HG03025 (cell line): ENCODE results near the gene SCLY.
"Not testable (repeated sequence)": the region's sequence is repeated elsewhere in the genome, so short reads cannot be mapped to it uniquely, and the experiment has no call there.

Source experiments
- ATAC-seq: cut with Tn5 transposase; IDR thresholded peaks from one replicate; pipeline ENCODE4 v1.9.1; 2021; ENCODE audit warnings: mild to moderate bottlenecking, moderate library complexity; ENCODE audit not compliant: unreplicated experiment, low FRiP score

Gene SCLY

DNA sequence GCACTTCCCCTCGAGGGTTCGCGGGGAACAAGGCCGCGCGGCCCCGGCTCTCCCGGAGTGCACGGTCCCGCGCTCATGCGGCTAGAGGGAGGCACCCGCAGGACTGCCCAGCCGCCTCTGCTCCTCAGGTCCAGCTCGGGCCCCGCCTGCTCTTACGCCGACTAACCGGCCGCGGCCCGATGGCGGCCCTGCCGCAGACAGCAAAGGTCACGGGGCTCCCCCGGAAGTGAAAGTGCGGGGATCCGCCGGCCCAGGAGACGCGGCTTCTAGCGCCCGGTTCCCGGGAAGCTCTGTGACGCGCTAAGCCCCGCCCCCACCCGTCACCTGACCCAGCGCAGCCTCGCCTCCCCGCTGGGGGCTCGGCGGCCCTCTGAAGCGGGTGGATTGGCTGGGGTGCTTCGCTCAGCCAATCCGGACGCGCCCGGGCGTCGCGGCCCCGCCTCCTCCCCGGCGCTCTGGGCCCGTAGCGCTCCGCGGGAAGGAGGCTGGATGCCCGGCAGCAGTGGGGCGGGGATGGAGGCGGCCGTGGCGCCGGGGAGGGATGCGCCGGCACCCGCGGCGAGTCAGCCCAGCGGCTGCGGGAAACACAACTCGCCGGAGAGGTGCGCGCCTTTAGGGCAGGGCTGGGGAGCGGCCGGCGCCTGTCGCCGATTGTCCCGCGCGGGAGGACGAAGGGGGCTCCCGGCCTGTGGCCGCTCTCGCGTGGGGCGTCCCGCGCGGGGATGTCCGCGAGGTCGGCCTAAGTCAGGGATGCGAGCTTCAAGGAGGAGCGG, at the start of gene SCLY:
SCLY (plus strand) TSS at position 460 of the 773 bp plus-strand sequence; CDS start at position 514, 54 bp downstream.
- ATAC-seq, result peak; percentile 93

GRCh38 chr2:238013806-238014205, 47.0 kb upstream of the SCLY start:
- ATAC-seq, result no peak

GRCh38 chr2:238015705-238016104, 45.1 kb upstream of the SCLY start:
- no peak for ATAC-seq

GRCh38 chr2:238016526-238016925, 44.3 kb upstream of the SCLY start:
- ATAC-seq, result no peak

GRCh38 chr2:238019962-238020361, 40.8 kb upstream of the SCLY start:
- ATAC-seq, result no peak

DNA sequence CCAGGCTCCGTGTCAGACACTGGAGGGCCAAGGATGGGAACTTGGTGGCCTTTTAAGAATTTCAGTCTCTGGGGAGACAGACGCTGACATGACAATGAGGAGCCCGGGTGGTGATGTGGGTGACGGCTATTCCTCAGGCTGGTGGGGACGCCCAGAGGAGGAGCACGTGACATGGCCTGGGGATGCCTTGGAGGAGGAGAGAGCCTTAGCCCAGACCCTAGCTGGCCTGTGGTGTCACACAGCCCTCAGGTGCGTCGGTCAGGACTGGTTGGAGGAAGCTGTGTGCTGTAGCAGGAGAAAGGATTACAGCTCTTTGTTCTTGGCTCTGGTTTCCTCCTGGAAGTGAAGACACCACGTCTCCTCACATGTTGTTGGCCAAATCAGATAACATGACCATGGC, 40.0 kb upstream of the SCLY start:
- no peak for ATAC-seq

- no peak for ATAC-seq
Measured at GRCh38 chr2:238021327-238021726, 39.5 kb upstream of the SCLY start.

DNA sequence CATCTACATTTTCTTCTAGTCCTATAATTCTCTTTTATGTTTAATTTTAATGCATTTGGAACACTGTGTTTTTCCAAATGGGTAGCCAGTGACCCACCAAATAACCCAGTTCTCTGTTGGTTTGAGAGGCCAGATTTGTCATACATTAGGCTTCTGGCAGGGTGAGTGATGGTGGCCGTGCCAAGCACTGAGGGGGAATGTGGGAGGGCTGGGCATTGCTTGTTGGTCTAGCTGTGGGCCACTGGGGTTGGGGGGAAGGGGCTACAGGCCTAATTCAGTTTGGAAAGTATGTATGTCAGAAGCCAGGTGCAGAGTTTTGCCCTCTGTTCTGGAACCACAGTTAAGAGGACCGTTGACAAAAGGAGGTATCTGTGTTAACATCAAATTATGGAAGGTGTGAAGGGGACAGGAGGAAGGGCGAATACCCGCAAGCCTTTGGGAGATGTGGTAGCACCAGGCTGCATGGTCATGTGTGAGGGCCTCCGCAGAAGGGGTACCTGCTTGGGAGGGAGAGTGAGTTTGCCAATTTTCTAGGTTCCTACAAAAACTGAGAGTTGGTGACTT, 38.1 kb upstream of the SCLY start:
- no peak for ATAC-seq

GRCh38 chr2:238023608-238024007, 37.2 kb upstream of the SCLY start:
- ATAC-seq, result no peak

GRCh38 chr2:238024986-238025385, 35.8 kb upstream of the SCLY start:
- no peak for ATAC-seq

- ATAC-seq, result no peak
Measured at GRCh38 chr2:238025741-238026360, 35.0 kb upstream of the SCLY start.

DNA sequence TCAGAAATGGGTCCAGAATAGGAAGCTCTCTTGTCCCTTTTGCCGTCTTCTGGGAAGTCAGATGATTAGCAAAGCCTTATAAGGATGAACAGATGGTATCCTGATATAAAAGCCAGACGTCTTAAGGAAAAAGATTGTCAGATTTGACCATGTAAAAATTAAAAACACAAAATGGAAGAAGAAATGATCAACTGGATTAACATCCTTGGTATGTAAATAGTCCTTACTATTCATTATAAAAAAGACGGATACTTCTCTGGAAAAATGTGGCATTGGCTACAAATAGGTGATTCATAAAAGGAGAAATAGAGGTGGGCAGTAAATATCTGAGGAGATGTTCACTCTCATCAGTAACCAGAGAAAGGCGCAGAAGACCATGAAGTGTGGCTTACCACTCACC, 33.7 kb upstream of the SCLY start:
- ATAC-seq, result no peak

GRCh38 chr2:238027591-238028415, 33.0 kb upstream of the SCLY start:
- no peak for ATAC-seq

GRCh38 chr2:238029853-238030252, 30.9 kb upstream of the SCLY start:
- ATAC-seq, result no peak

DNA sequence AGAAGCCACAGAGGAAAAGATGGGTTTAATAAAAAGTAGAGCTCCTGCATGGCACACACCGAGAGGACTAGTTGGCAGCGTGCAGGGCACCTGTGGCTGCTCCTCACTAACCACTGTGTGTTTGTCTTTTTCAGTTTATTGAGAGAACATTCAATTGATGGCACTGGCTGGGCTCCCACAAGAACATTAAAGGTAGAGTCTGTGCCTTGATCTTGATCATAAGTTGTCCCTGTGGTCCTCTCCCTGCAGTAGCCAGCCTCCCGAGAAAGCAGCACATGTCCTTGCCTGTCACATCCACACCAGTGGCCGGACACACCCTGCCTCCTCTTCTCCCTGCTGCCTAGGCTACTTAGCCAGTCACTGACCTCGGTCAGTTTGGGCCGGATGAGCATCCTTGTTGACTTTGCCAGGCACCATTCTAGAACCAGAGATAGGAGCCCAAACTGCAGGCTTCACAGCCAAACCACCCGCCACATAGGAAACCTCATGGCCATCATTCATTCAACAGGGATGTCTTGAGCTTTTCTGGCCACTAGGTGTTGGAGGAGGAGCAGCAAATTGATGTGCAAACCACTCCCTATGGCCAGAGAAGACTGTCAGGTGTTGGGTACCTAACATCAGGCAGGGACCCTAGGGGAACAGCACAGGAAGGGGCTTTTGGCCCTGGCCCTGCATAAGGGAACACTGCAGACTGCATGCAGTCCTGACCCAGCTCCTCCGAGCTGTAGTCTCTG, 30.2 kb upstream of the SCLY start:
- no peak for ATAC-seq

DNA sequence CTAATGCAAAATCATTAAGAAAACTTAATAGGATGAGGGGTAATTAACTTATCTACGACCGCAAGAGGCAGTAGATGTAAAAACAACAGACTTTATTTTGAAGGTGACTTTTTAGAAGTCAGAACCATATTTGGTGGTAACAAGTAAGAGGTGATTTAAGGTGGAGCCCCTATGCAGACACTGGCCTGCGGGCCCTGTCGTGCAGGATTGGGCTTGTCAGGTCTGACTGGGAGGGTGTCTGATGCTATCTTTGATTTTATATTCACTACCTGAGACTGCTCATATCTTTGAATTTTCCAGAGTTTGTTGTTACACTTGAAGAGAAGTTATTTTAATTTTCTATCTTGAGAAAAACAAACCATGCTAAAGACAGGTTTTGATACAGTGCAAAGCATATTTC, 29.1 kb upstream of the SCLY start:
- no peak for ATAC-seq

GRCh38 chr2:238032755-238033337, 28.0 kb upstream of the SCLY start:
- no peak for ATAC-seq

DNA sequence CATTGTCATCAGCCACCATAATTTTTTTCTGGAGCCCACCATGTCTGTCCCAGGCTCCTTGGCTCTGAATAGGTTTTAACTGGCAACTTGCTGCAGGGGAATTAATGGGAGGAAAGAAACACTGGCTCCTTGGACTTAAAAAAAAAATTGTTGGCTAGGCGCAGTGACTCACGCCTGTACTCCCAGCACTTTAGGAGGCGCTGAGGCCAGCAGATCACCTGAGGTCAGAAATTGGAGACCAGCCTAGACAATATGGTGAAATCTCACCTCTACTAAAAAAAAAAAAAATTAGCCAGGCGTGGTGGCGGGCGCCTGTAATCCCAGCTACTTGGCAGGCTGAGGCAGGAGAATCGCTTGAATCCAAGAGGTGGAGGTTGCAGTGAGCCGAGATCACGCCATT, 26.8 kb upstream of the SCLY start:
- ATAC-seq, result not testable (repeated sequence)

DNA sequence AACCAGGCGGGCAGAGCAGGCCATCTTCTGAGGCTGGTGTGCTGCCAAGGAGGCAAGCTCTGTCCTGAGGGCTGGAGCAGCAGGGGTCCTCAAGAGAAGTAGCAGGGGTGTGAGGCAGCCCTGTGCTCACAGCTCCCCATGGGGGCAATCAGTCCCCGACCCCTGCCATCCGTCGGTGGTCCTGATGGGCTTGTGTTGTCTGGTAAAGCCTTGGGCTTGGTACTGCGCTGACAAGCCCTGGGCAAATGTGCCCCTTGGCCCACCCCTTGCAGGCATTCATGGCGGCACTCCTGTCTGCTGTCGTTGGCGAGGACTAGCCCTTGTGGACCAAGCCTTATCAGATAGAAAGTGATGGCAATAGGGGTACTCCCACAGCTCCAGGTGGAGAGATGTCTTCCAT, 22.6 kb upstream of the SCLY start:
- ATAC-seq, result no peak

- ATAC-seq, result no peak
Measured at GRCh38 chr2:238039151-238039550, 21.6 kb upstream of the SCLY start.
